OCI-LY1 (cell line): Measurements from ENCODE around the gene ZSCAN5A.
"Not testable (repeated sequence)": the region's sequence is repeated elsewhere in the genome, so short reads cannot be mapped to it uniquely, and the experiment has no call there.

Experiments used
- H2AFZ ChIP-seq: fragments of 200-600 bp; sonication (generic), shearing (Covaris generic); 2 replicates; pipeline ENCODE4 v1.6.0; 2014; ENCODE audit warnings: antibody characterized with exemption, mild to moderate bottlenecking, low read length
- H3F3A ChIP-seq: fragments of 200-600 bp; sonication (generic), shearing (Covaris generic); 2 replicates; pipeline ENCODE4 v1.6.0; 2014; ENCODE audit warnings: mild to moderate bottlenecking, antibody characterized with exemption, low read length, moderate library complexity; ENCODE audit not compliant: insufficient read depth
- H3K27ac ChIP-seq: fragments of 200-600 bp; sonication (generic); 2 replicates; pipeline ENCODE4 v1.5.1; 2014; ENCODE audit warnings: low read length, mixed run types, mild to moderate bottlenecking, low read depth; ENCODE audit not compliant: poor library complexity, severe bottlenecking
- H3K27me3 ChIP-seq: fragments of 200-600 bp; sonication (generic); 2 replicates; pipeline ENCODE4 v1.6.0; 2014; ENCODE audit warnings: antibody characterized with exemption, mild to moderate bottlenecking, low read length, moderate library complexity; ENCODE audit not compliant: insufficient read depth
- H3K36me3 ChIP-seq: fragments of 200-600 bp; sonication (generic); 2 replicates; pipeline ENCODE4 v1.6.1; 2014; ENCODE audit warnings: mild to moderate bottlenecking, antibody characterized with exemption, low read length, moderate library complexity, mixed read lengths; ENCODE audit not compliant: insufficient read depth
- H3K4me1 ChIP-seq: fragments of 200-600 bp; sonication (generic); 2 replicates; pipeline ENCODE4 v1.5.1; 2014; ENCODE audit warnings: mild to moderate bottlenecking, low read length, moderate library complexity; ENCODE audit not compliant: insufficient read depth, severe bottlenecking
- H3K4me2 ChIP-seq: fragments of 200-600 bp; sonication (generic), shearing (Covaris generic); 2 replicates; pipeline ENCODE4 v1.6.1; 2014; ENCODE audit warnings: low read length
- H3K4me3 ChIP-seq: fragments of 200-600 bp; sonication (generic); 2 replicates; pipeline ENCODE4 v1.5.1; 2014; ENCODE audit warnings: low read length, low read depth, mild to moderate bottlenecking, mixed read lengths; ENCODE audit not compliant: poor library complexity, severe bottlenecking
- H3K79me2 ChIP-seq: fragments of 200-600 bp; shearing (Covaris generic); 2 replicates; pipeline ENCODE4 v1.6.1; 2016; ENCODE audit warnings: mixed run types, low read length, mixed read lengths; ENCODE audit not compliant: insufficient read depth
- H3K9ac ChIP-seq: fragments of 200-600 bp; sonication (generic), shearing (Covaris generic); 2 replicates; pipeline ENCODE4 v1.6.1; 2014; ENCODE audit warnings: mild to moderate bottlenecking, low read length, mixed read lengths
- H3K9me2 ChIP-seq: fragments of 200-600 bp; sonication (generic), shearing (Covaris generic); 2 replicates; pipeline ENCODE4 v1.6.1; 2014; ENCODE audit warnings: low read depth, mild to moderate bottlenecking, low read length, mixed read lengths
- H3K9me3 ChIP-seq: fragments of 200-600 bp; shearing (Covaris generic); 2 replicates; pipeline ENCODE4 v1.6.1; 2014; ENCODE audit warnings: low read length, mixed read lengths
- H4K20me1 ChIP-seq: fragments of 200-600 bp; sonication (generic), shearing (Covaris generic); 2 replicates; pipeline ENCODE4 v1.6.0; 2016; ENCODE audit warnings: mild to moderate bottlenecking, low read length; ENCODE audit not compliant: insufficient read depth
- EZH2 ChIP-seq: fragments of 200-600 bp; sonication (generic), shearing (Covaris generic); IDR thresholded peaks from 2 replicates; pipeline ENCODE4 v1.8.0; 2017; ENCODE audit warnings: borderline replicate concordance, mixed run types, mild to moderate bottlenecking, antibody characterized with exemption, low read length, moderate library complexity, mixed read lengths
- TF ChIP-seq, protein P1 (sequence below): fragments of 200-600 bp; sonication (generic), shearing (Covaris generic); IDR thresholded peaks from 2 replicates; pipeline ENCODE4 v1.5.1; 2017; ENCODE audit warnings: mild to moderate bottlenecking, antibody characterized with exemption, low read length, moderate library complexity, mixed read lengths

The ZSCAN5A gene

DNA sequence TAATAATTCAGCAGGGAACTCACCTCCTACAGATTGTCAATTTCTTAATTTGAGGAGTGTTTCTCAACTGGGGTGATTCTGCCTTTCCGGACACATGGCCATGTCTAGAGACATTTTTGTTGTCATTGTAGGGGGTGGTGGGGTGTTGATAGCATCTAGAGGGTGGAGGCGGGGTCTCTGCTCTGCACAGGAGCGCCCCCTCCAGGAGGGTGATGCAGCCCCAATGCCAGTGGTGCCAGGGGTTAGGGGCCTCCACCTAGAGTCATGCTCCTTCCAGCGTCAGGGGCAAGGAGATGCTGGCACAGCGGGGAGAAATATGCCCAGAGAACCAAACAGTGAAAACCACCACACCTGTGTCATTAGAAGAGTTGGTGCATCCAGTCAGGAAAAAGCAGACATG lies 107.1 kb downstream of the ZSCAN5A start:
- not testable (repeated sequence) for H3K9ac ChIP-seq, H3K4me1 ChIP-seq, H3K9me3 ChIP-seq, H3K4me3 ChIP-seq, H3F3A ChIP-seq, H3K36me3 ChIP-seq, H2AFZ ChIP-seq, H4K20me1 ChIP-seq, H3K79me2 ChIP-seq, H3K27me3 ChIP-seq, H3K4me2 ChIP-seq, H3K27ac ChIP-seq, H3K9me2 ChIP-seq
- TF ChIP-seq, protein P1, sequence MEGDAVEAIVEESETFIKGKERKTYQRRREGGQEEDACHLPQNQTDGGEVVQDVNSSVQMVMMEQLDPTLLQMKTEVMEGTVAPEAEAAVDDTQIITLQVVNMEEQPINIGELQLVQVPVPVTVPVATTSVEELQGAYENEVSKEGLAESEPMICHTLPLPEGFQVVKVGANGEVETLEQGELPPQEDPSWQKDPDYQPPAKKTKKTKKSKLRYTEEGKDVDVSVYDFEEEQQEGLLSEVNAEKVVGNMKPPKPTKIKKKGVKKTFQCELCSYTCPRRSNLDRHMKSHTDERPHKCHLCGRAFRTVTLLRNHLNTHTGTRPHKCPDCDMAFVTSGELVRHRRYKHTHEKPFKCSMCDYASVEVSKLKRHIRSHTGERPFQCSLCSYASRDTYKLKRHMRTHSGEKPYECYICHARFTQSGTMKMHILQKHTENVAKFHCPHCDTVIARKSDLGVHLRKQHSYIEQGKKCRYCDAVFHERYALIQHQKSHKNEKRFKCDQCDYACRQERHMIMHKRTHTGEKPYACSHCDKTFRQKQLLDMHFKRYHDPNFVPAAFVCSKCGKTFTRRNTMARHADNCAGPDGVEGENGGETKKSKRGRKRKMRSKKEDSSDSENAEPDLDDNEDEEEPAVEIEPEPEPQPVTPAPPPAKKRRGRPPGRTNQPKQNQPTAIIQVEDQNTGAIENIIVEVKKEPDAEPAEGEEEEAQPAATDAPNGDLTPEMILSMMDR: peak; percentile 17; the same call in 1 of the 2 replicates

DNA sequence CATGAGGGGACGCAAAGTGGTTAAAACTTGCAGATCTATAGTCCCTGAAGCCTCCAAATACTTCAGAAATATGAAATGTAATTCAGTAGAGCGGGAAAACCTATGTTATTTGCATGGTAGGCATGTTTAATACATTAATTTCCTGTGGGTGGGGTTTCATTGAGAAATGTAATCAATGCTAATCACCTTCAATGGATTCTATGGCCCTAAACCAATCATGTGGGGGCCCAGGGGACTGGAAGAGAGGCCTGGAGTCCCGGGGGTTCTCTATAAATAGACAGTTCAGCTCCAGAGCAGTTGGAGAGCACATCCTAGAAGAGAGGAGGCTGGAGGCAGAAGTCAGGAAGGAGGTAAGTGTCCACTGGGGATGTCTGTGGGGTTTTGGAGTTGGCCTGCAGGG lies 112.7 kb downstream of the ZSCAN5A start, which contains the start of gene ZSCAN5C:
Gene ZSCAN5C (plus strand): TSS at position 301 of the 400 bp plus-strand sequence. CDS start 3,641 bp downstream, outside the sequence.
- Histone ChIP-seq H3K79me2 (no peaks in the 10 kb centered on the region), H3K36me3 (no peaks in the 10 kb centered on the region), H3K4me3 (no peak within 1 kb of the TSS), H3K4me1 (no peaks in the 10 kb centered on the region), H3K27me3 (no peaks in the 10 kb centered on the region), H4K20me1 (no peaks in the 10 kb centered on the region), H3K9ac (no peak within 1 kb of the TSS), H3F3A (no peaks in the 10 kb centered on the region), H3K4me2 (no peak within 1 kb of the TSS), H3K9me2 (no peaks in the 10 kb centered on the region), H2AFZ (no peak within 1 kb of the TSS), H3K9me3 (no peaks in the 10 kb centered on the region), H3K27ac (no peak within 1 kb of the TSS)
- TF ChIP-seq, protein P1: no peak
- TF ChIP-seq EZH2: no peak

GRCh38 chr19:56199687-56200086 lies 115.0 kb downstream of the ZSCAN5A start:
- H2AFZ ChIP-seq: no peak overlapping the region
- H3K27me3 ChIP-seq: no peaks in the 10 kb centered on the region
- H3K4me2 ChIP-seq: no peak overlapping the region
- no peak overlapping the region for H3K27ac ChIP-seq
- no peaks in the 10 kb centered on the region for H3K9me3 ChIP-seq
- no peak overlapping the region for H3K4me3 ChIP-seq
- H3K36me3 ChIP-seq: no peaks in the 10 kb centered on the region
- H3K9ac ChIP-seq: no peak overlapping the region
- no peaks in the 10 kb centered on the region for H3F3A ChIP-seq
- H4K20me1 ChIP-seq: no peaks in the 10 kb centered on the region
- no peaks in the 10 kb centered on the region for H3K79me2 ChIP-seq
- TF ChIP-seq EZH2: no peak
- TF ChIP-seq, protein P1: no peak
- no peaks in the 10 kb centered on the region for H3K9me2 ChIP-seq
- no peaks in the 10 kb centered on the region for H3K4me1 ChIP-seq

DNA sequence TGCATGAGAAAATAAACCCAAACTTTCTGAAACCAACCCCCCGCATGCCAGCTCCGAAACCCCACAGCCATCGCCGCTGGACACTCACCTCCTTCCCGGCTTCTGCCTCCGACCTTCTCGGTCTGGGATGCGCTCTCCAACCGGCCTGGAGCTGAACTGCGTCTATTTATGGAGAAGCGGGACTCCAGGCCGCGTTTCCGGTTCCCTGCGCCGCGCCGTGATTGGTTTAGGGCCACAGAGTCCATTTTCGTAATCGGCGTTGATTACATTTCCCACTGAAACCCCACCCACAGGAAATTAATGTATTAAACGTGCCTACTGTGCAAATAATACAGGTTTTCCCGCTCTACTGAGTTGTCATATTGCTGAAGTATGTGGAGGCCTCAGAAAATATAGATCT lies 117.0 kb downstream of the ZSCAN5A start, which contains the start of gene ZSCAN5B:
Gene ZSCAN5B (minus strand): TSS at position 138 of the 400 bp plus-strand sequence. CDS start 4,731 bp downstream, outside the sequence.
- H3K27ac ChIP-seq, H3K9ac ChIP-seq, H3K9me3 ChIP-seq, H3F3A ChIP-seq, H3K4me1 ChIP-seq, H3K27me3 ChIP-seq, H2AFZ ChIP-seq, H3K9me2 ChIP-seq, H4K20me1 ChIP-seq, H3K4me3 ChIP-seq, H3K79me2 ChIP-seq, H3K36me3 ChIP-seq, H3K4me2 ChIP-seq: not testable (repeated sequence)
